ENCODE results near the gene RBL2. TPM values are rescaled to one million over a fixed set of nuclear protein-coding genes. Genes with fewer than 3 reads are reported as not detected.

Gene RBL2
- total RNA-seq, 4 donors from 2014 or later, result 54.4 to 97.4 (median 80.1) TPM

DNA sequence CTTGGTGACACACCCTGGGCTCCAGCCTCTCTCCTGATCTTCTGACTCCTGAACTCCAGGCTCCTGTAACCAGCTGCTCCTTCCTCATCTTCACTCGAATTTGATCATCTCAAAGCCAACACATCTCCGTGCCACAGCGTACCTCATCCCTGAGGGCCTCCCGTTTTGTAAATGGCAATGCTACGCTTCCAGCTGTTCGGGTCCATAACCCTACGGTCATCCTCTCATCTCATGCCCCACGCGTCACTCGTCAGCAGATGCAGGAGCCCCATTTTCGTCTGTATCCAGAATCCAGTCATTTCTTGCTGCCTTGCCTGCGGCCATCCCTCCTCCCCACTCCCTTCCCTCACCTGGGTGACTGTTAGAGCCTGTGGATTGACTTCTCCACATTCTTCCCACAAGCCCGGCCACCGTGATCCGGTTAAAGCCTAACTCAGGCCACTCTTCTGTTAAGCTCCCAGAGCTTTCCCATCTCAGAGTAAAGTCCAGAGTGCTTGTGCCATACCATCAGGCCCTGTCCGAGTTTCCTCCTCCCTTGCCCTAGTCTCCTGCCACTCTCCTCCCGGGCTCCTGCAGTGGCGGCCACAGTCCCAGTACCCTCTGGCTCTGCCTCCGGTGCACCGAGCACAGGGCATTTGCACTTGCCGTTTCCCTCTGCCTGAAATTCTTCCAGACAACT, 89.0 kb downstream of the RBL2 start:
- no peak for ATAC-seq (ENCODE audit: low FRiP score)

DNA sequence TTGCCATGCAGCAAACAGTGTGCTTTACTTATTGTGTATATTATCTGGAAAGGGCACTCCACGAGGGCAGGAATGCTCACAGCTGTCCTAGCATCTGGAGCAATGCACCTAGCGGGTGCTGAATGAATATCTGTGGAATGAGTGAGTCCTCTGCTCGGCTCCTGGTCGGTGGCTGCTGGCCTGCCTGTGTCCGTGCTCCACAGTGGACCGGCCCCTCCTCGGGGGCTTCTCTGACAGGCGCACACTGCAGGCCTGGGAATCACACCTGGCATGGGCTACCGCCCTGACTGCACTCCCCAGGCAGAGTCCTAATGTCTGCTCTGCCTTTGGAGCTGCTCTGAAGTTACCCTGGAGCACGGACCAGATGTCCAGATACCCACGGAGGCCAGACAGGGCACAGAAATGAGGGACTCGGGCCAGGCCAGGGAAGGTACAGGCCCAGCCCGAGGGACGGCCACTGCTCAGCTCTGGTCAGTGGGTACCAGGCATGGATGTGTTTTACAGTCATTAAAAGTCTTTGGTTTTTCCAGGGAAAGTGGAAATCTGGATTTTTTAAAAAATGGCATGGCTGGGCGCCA, 89.8 kb downstream of the RBL2 start:
- DNase-seq (ENCODE audit: low spot score) (no peak), ATAC-seq (ENCODE audit: low FRiP score) (no peak)
- no peak for TF ChIP-seq CTCF (IDR thresholded peaks at IDR 0.05)

More for the DNA sequence above, 89.0 kb downstream of the RBL2 start:
- no peak for DNase-seq (ENCODE audit: low spot score)
- TF ChIP-seq CTCF (IDR thresholded peaks at IDR 0.05), result no peak

DNA sequence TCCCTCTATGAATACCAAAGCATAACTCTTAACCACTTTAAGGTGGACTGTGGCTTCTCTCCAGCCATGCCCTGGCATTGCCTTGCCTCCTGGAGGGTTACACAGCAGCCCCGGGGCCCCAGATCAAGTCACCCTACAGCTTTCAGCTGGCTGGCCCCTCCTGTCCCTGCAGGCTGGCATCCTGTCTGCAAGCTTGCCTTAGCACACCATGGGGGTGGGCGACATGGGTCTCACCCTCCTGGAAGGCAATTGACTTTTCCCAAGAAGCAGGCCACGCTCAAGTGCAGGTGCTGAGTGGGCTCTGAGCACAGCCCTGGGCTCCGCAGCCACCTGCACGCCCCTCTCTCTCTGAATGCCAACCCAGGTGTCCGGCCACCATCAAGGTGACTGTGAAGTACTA, 94.5 kb downstream of the RBL2 start:
- DNase-seq (ENCODE audit: low spot score), result no peak
- no peak for TF ChIP-seq CTCF (IDR thresholded peaks at IDR 0.05)
- ATAC-seq (ENCODE audit: low FRiP score), result no peak

- ATAC-seq (ENCODE audit: low FRiP score) (no peak), DNase-seq (ENCODE audit: low spot score) (no peak)
- no peak for TF ChIP-seq CTCF (IDR thresholded peaks at IDR 0.05)
Observed at GRCh38 chr16:53529513-53529912, 95.2 kb downstream of the RBL2 start.

- DNase-seq (ENCODE audit: low spot score), result no peak
- no peak for TF ChIP-seq CTCF (IDR thresholded peaks at IDR 0.05)
- ATAC-seq (ENCODE audit: low FRiP score), result no peak
Observed at GRCh38 chr16:53530046-53530445, 95.8 kb downstream of the RBL2 start.

GRCh38 chr16:53530741-53531140, 96.5 kb downstream of the RBL2 start:
- ATAC-seq (ENCODE audit: low FRiP score) (no peak), DNase-seq (ENCODE audit: low spot score) (no peak)
- TF ChIP-seq CTCF (IDR thresholded peaks at IDR 0.05), result no peak

DNA sequence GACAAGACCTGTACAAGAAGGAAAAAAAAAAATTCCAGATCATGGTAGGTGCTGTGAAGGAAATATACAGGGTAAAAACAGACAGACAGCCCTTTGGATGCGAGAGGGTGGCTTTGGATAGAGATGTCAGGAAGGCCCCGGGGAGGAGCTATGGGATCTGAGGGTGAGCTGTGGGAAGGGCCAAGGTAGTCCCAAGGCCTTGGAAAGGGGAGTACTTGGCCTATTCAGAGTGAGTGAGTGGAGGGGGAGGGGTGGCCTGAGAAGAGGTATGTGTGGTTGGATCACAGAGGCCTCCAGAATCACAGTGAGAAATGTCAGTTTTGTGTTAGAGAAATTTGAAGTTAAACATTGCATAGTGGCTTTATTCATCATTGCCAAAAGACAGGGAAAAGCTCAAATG, 99.9 kb downstream of the RBL2 start:
- ATAC-seq (ENCODE audit: low FRiP score), result no peak
- DNase-seq (ENCODE audit: low spot score), result no peak
- no peak for TF ChIP-seq CTCF (IDR thresholded peaks at IDR 0.05)

All from omental fat pad (tissue), 4 donors.